HepG2 (cell line): Measurements from ENCODE around the gene UAP1.
A peak's percentile ranks its signal among the peaks of the same experiment; 100 is the strongest.

Experiments used
- CBX2 ChIP-seq, 2 experiments: fragments of 200-600 bp in 1 of 2; sonication (generic); formaldehyde crosslinking in 1 of 2; IDR thresholded peaks; 2 replicates each; pipeline versions ENCODE4 v1.7.0 to v1.8.1; 2018 to 2022; ENCODE audit warnings: low read depth in 2 of 2, low read length in 1 of 2, mild to moderate bottlenecking in 1 of 2, missing genetic modification reagents in 1 of 2
- JUN ChIP-seq: sonication (generic); formaldehyde crosslinking; IDR thresholded peaks from 2 replicates; pipeline ENCODE4 v1.4.0; 2020; ENCODE audit warnings: mild to moderate bottlenecking, missing genetic modification reagents
- KLF16 ChIP-seq, 2 experiments: sonication (generic) in 1 of 2; formaldehyde crosslinking in 1 of 2; IDR thresholded peaks; 2 replicates each; pipeline versions ENCODE4 v1.6.1 to v1.8.0; 2016 to 2023; ENCODE audit warnings: missing genetic modification reagents in 2 of 2, missing compliant biosample characterization in 1 of 2
- NFKB2 ChIP-seq: sonication (generic); formaldehyde crosslinking; IDR thresholded peaks from 2 replicates; pipeline ENCODE4 v1.4.0; 2020; ENCODE audit warnings: missing genetic modification reagents, borderline replicate concordance
- TF ChIP-seq, protein P1 (sequence below): sonication (generic); formaldehyde crosslinking; IDR thresholded peaks from 2 replicates; pipeline ENCODE4 v1.5.0; 2020; ENCODE audit warnings: mild to moderate bottlenecking, missing genetic modification reagents, moderate library complexity
- TF ChIP-seq, protein P2 (sequence below): sonication (generic); formaldehyde crosslinking; IDR thresholded peaks from 2 replicates; pipeline ENCODE4 v1.8.0; 2022; ENCODE audit warnings: mild to moderate bottlenecking, missing genetic modification reagents, borderline replicate concordance

DNA sequence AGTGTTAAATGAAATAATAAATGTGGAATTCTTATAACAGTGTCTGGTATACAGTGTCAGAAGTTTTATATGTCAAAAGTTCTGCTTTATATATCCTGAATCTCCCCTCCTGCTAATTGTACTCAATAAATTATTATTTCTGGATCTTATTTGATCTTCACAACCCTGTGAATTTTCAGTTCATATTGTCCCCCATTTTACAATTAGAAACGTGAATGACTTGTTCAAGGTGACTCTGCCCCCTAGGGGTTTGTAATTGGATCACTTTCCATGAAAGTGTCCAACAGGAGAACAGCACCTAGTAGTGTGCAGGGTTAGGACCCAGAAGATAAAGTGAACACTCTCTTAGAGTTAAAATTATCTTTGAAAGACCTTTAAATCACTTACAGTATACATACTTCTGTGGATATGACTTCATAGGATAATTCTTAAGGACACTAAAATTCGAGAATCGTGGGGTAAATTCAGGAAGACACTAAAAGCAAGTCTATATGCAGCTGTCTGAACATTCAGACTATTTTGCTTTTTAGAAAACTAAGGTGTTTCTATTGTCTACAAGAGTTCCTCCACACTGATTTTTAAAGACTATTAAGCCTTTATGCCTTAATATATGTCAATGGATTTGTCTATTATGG is 66.3 kb downstream of the UAP1 start:
- TF ChIP-seq, protein P1, sequence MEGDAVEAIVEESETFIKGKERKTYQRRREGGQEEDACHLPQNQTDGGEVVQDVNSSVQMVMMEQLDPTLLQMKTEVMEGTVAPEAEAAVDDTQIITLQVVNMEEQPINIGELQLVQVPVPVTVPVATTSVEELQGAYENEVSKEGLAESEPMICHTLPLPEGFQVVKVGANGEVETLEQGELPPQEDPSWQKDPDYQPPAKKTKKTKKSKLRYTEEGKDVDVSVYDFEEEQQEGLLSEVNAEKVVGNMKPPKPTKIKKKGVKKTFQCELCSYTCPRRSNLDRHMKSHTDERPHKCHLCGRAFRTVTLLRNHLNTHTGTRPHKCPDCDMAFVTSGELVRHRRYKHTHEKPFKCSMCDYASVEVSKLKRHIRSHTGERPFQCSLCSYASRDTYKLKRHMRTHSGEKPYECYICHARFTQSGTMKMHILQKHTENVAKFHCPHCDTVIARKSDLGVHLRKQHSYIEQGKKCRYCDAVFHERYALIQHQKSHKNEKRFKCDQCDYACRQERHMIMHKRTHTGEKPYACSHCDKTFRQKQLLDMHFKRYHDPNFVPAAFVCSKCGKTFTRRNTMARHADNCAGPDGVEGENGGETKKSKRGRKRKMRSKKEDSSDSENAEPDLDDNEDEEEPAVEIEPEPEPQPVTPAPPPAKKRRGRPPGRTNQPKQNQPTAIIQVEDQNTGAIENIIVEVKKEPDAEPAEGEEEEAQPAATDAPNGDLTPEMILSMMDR: peak; percentile 61
- TF ChIP-seq CBX2 (IDR thresholded peaks at IDR 0.05; ENCODE audit: low read depth, low read length) (no peak), CBX2 (CRISPR knock-in tag; IDR thresholded peaks at IDR 0.05; ENCODE audit: low read depth) (no peak), KLF16 (CRISPR knock-in tag; IDR thresholded peaks at IDR 0.05) (no peak), NFKB2 (CRISPR knock-in tag) (no peak), JUN (CRISPR knock-in tag) (no peak)
- TF ChIP-seq, protein P2, sequence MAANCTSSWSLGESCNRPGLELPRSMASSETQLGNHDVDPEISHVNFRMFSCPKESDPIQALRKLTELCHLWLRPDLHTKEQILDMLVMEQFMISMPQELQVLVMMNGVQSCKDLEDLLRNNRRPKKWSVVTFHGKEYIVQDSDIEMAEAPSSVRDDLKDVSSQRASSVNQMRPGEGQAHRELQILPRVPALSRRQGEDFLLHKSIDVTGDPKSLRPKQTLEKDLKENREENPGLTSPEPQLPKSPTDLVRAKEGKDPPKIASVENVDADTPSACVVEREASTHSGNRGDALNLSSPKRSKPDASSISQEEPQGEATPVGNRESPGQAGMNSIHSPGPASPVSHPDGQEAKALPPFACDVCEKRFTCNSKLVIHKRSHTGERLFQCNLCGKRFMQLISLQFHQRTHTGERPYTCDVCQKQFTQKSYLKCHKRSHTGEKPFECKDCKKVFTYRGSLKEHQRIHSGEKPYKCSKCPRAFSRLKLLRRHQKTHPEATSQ (CRISPR knock-in tag): no peak
